Activated naive CD4-positive, alpha-beta T cell treated with anti-CD3 and anti-CD28 coated beads, Interleukin-2, amount 50 U/mL, for 72 hours (primary cell): ENCODE results near the gene CXorf65. TPM values are rescaled to one million over a fixed set of nuclear protein-coding genes. Genes with fewer than 3 reads are reported as not detected.
A peak's percentile ranks its signal among the peaks of the same experiment; 100 is the strongest.

Experiments
- ATAC-seq, 2 donors: fragments of 150-1000 bp; cut with Tn5 transposase; 2 replicates each; pipeline ENCODE4 v1.10.0; 2021; ENCODE audit warnings: mild to moderate bottlenecking in 2 of 2, moderate library complexity in 2 of 2
- DNase-seq, 2 donors: peaks; one replicate each; pipeline ENCODE4 v3.0.0; 2021 to 2022; ENCODE audit warnings: low spot score in 2 of 2
- H3K27ac Mint-ChIP-seq, 2 donors: one replicate each; pipeline ENCODE4 v1.8.0; 2022; ENCODE audit warnings: mild to moderate bottlenecking in 2 of 2, mixed read lengths in 2 of 2
- H3K36me3 Mint-ChIP-seq, 2 donors: one replicate each; pipeline ENCODE4 v1.8.0; 2022; ENCODE audit warnings: mixed read lengths in 2 of 2
- H3K9me3 Mint-ChIP-seq, 2 donors: one replicate each; pipeline ENCODE4 v1.8.0; 2022; ENCODE audit warnings: mixed read lengths in 2 of 2
- total RNA-seq, 2 donors: library from RNA; stranded (reverse); gene quantifications; one replicate each; pipeline ENCODE4 v1.2.3, GENCODE V29; 2022

The CXorf65 gene
- total RNA-seq, result 10 to 100 TPM in 1 of 2 donors, 1 to 10 TPM in 1; 7.5 to 20.7 TPM

DNA sequence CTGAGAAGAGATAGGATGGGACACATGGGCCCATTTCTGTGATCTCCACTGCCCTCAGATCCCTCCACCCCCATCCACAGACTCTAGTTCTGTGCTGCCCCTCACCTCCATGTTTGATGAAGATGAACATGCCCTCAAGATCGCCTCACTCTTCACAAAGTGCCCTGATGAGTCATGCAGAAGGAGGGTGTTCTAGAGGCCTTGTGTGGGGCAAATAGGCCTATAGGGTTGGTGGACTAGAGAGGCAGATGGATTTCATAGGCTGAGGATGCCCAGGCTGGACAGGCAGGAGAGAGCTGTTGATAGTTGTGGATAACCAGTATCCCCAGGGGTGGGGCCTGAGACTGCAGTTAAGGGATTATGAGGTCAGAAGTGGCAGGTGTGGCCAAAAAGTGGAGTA lies at the start of gene CXorf65:
Gene CXorf65 (minus strand): TSS at position 314 of the 400 bp plus-strand sequence. CDS start 184 bp downstream, at position 130.
- Mint-ChIP-seq H3K36me3 (peaks cover 54 to 67% of the 10 kb centered on the region in 2 donors), H3K27ac (peak within 1 kb of the TSS; percentile 72 to 98), H3K9me3 (no peaks in the 10 kb centered on the region)
- ATAC-seq (peak; percentile 58 to 63), DNase-seq (no peak)

DNA sequence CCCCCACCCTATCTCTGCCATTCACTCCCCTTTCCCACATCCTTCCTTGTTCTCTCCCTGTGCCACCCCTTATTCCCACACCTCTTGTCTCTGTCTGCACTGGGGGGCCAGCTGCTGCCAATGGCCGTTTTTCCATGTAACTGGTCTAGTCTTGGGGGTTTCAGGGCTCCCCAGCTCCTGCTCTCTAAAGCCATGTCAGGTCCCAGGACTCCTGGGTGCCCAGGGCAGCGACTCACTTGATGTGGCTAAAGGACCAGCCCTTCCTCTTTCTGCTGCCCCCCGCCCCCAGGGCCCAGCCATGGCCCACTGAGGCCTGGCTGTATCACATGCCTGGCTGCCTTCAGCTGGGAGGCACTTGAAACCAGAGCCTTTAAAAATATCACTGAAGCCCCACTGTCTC lies 48.1 kb upstream of the CXorf65 start:
- ATAC-seq, result no peak
- Mint-ChIP-seq H3K27ac (no peak overlapping the region), H3K36me3 (no peaks in the 10 kb centered on the region), H3K9me3 (no peaks in the 10 kb centered on the region)
- no peak for DNase-seq

DNA sequence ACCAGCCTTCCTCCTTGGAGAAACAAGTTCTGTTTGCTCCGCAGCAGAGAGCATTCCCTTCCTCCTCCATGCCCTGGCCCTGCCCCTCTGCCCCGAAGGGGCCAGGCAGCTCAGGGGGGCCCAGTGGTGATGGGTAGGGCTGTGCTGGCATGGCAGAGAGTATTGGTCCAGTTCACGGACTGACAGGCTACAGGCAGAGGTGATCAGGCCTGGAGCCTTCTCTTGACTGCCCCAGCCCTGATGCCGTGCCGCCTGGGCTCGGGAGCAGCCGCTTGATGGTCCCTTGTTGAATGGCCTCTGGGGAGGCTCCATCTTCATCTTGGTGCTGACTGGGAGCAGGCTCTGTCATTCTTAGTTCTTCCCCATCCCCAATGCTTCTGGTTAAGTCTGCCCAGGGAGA lies 47.7 kb upstream of the CXorf65 start:
- no peak for DNase-seq
- H3K9me3 Mint-ChIP-seq, result no peaks in the 10 kb centered on the region
- H3K36me3 Mint-ChIP-seq, result no peaks in the 10 kb centered on the region
- no peak overlapping the region for H3K27ac Mint-ChIP-seq
- ATAC-seq, result no peak

DNA sequence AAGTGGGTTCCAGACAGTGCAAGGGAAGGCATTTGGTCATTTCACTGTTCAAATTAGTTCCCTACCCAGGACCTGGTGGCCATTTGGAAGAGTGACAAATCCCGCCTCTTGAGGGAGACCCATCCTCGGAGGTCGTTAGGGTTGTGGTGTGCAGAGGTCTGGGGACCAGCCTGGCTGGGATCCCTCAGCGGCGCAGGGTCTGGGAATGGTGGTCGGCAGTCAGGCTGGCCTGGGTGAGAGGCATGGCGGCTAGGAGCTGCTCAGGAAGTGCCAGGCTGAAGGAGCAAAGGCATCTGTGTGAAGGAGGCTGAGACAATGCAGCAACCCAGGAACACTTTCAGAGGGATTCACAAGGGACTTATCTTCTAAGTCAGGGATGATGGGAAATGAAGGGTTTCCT lies 44.8 kb upstream of the CXorf65 start:
- DNase-seq (no peak), ATAC-seq (no peak)

DNA sequence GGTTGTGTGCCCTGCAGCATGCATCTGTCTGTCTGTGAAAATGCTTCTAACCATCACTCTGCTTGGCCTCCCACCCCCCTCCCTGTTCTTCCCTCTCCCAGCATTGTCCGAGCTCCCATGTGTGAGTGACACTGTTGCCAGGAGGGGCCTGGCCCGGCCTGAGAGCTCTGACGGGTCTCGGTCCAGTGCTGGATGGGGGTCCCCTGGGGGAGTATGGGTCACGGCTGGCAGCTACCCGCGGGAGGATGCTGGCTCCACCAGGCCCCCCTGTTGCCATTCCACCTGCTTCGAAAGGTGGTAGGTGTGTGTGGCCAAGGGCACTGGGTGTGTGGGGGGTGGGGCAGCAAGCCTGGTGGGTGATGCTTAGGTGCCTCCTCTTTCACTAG lies 41.7 kb upstream of the CXorf65 start:
- no peaks in the 10 kb centered on the region for H3K9me3 Mint-ChIP-seq
- DNase-seq (no peak), ATAC-seq (no peak)
- no peaks in the 10 kb centered on the region for H3K36me3 Mint-ChIP-seq
- H3K27ac Mint-ChIP-seq, result no peak overlapping the region

More for the DNA sequence above, 44.8 kb upstream of the CXorf65 start:
- H3K9me3 Mint-ChIP-seq, result no peaks in the 10 kb centered on the region
- H3K27ac Mint-ChIP-seq, result peak overlapping the region in 1 of 2 donors; percentile 76
- no peaks in the 10 kb centered on the region for H3K36me3 Mint-ChIP-seq

DNA sequence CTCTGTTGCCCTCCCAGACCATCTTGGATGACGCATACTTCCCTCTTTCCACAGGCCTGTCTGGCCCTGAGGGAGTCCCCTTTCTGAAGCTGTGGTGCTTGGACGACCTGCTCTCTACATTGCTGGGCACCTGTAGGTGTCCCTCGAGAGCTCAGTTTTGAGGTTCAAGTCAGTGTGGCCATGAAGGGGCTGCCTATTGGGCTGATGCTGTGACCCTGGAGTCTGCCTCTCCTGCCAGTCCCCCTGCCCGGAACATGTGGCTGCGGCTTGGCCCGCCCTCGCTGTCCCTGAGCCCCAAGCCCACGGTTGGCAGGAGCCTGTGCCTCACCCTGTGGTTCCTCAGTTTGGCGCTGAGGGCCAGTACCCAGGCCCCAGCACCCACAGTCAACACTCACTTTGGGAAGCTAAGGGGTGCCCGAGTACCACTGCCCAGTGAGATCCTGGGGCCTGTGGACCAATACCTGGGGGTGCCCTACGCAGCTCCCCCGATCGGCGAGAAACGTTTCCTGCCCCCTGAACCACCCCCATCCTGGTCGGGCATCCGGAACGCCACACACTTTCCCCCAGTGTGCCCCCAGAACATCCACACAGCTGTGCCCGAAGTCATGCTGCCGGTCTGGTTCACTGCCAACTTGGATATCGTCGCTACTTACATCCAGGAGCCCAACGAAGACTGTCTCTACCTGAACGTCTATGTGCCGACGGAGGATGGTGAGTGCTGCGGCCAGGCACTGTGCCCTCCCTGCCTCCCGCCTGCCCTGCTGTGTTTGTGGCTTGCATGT lies 41.1 kb upstream of the CXorf65 start:
- ATAC-seq (no peak), DNase-seq (no peak)
- H3K27ac Mint-ChIP-seq, result no peak overlapping the region
- no peaks in the 10 kb centered on the region for H3K9me3 Mint-ChIP-seq
- H3K36me3 Mint-ChIP-seq, result no peaks in the 10 kb centered on the region

- no peak for DNase-seq
- ATAC-seq, result no peak
- no peaks in the 10 kb centered on the region for H3K36me3 Mint-ChIP-seq
- peak within 1 kb of the TSS; percentile 60 to 72 for H3K27ac Mint-ChIP-seq
- H3K9me3 Mint-ChIP-seq, result no peaks in the 10 kb centered on the region
Measured at GRCh38 chrX:71144651-71145050, 38.1 kb upstream of the CXorf65 start, which contains the start of gene NLGN3. Gene NLGN3 (plus strand): TSS chrX:71144841. CDS start chrX:71147750, 2,909 bp downstream.

- Mint-ChIP-seq H3K36me3 (peaks cover 0 to 7% of the 10 kb centered on the region in 2 donors), H3K9me3 (no peaks in the 10 kb centered on the region), H3K27ac (peak overlapping the region in 1 of 2 donors; percentile 60)
- DNase-seq, result no peak
- ATAC-seq, result no peak
Measured at GRCh38 chrX:71143508-71143907, 37.0 kb upstream of the CXorf65 start.

GRCh38 chrX:71140440-71140839 lies 33.9 kb upstream of the CXorf65 start:
- ATAC-seq (no peak), DNase-seq (no peak)
- Mint-ChIP-seq H3K9me3 (no peaks in the 10 kb centered on the region), H3K36me3 (peaks cover under 1 to 7% of the 10 kb centered on the region in 2 donors), H3K27ac (no peak overlapping the region)

GRCh38 chrX:71131510-71131909 lies 25.0 kb upstream of the CXorf65 start:
- Mint-ChIP-seq H3K36me3 (peaks cover 17 to 19% of the 10 kb centered on the region in 2 donors), H3K9me3 (no peaks in the 10 kb centered on the region), H3K27ac (peak overlapping the region in 1 of 2 donors; percentile 75)
- ATAC-seq (no peak), DNase-seq (no peak)

DNA sequence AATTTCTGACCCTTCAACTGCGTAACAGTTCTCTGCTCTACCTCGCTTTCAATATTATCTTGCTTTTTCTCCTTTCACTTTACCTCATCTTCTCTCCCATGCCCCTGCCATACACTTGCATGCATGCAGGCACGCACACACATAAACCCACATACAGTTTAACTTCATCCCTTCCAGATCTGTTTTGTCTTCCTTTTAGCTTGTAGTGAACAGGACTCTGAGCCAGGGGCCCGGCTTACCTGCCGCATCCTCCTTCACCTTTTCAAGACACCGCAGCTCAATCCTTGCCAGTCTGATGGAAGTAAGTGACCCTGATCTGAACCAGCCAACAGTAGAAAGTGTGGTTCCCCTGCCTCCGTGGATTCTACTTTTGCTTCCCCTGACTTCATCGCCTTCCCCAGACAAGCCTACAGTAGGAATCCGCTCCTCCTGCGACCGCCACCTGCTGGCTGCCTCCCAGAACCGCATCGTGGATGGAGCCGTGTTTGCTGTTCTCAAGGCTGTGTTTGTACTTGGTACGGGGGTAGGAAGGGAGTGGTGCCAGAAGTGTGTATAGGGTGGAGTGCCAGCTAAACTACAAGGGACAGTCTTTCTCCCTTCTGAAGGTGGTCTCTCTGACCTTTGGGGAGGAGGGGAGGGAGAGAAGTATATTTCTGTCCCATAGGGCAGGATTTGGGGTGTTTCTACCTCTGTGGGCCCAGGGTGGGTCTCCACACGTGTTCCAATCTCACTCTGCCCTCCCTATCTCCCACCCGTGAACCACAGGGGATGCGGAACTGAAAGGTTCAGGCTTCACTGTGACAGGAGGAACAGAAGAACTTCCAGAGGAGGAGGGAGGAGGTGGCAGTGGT lies 22.6 kb upstream of the CXorf65 start:
- Mint-ChIP-seq H3K9me3 (no peaks in the 10 kb centered on the region), H3K27ac (peak overlapping the region; percentile 63 to 90), H3K36me3 (peaks cover 16 to 19% of the 10 kb centered on the region in 2 donors)
- ATAC-seq (peak; percentile 85 to 87), DNase-seq (peak; percentile 66 to 71)

DNA sequence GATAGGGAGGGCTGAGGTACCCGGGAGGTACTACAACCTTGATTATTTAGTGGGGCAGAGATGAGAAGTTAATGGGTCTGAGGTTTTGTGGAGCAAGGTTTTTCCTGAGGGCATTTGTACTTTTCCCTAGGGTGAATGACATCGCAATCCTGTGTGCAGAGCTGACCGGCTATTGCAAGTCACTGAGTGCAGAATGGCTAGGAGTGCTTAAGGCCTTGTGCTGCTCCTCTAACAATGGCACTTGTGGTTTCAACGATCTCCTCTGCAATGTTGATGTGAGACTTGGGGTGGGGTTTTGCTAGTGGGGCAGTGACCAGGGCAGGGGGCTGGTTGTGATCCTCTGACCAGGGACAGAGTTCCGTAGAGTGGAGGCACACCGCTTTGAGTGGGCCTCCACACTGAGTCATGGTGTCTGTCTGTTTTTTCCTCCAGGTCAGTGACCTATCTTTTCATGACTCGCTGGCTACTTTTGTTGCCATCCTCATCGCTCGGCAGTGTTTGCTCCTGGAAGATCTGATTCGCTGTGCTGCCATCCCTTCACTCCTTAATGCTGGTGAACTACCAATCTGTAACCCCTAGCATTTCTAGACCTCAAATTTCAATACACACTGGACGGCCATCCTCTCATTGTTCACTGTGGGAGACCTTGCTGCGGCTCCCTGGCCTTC lies 21.8 kb upstream of the CXorf65 start:
- peak overlapping the region; percentile 63 to 90 for H3K27ac Mint-ChIP-seq
- H3K9me3 Mint-ChIP-seq, result no peaks in the 10 kb centered on the region
- DNase-seq (no peak), ATAC-seq (peak in 1 of 2 donors; percentile 52)
- peaks cover 19% of the 10 kb centered on the region in 2 donors for H3K36me3 Mint-ChIP-seq

GRCh38 chrX:71118985-71119535 lies 12.5 kb upstream of the CXorf65 start:
- peak overlapping the region; percentile 82 to 84 for H3K27ac Mint-ChIP-seq
- ATAC-seq, result peak; percentile 6 to 23
- DNase-seq, result no peak
- H3K9me3 Mint-ChIP-seq, result no peaks in the 10 kb centered on the region
- peaks cover 0 to 2% of the 10 kb centered on the region in 2 donors for H3K36me3 Mint-ChIP-seq

DNA sequence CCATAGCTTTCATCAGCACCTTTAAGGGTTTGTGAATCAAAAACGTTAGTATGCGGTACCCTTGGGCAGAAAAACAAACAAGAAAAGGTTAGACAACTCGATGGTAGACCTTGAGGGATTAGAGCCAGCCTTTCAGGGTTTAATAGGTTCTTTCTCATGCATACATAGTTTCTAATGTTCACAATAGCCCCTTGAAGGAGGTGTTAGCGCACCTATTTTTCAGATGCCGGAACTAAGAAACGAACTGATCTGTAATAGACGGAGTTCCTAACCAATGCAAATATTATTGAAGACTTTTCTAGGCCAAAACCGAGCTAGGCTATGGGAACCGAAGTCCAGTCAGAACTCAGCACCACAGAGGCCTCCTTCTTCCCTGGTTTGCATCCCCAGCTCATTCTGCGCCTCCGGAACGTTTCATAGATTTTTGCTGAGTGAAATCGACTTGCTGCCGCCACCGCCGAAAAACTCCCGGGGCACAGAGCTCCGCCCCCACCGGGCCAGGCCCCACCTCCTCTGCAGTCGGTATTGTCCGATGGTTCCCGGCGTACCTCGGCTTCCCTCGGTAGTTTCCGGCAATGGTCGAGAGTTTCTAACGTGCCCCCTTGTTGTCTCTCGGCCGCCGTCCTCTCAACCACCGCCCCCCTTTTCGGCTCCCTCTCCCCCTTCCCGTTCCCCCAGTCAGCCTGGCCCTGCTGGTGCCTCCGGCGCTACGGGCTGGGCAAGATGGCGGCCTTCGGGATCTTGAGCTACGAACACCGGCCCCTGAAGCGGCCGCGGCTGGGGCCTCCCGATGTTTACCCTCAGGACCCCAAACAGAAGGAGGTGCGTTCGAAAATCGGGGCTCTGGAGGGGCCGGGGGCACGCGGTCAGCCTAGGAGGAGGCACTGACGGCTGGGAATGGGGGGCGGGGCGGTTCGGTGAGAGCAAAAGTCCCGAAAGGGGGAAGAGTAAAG lies 11.8 kb upstream of the CXorf65 start, which contains the start of gene MED12:
Gene MED12 (plus strand): TSS at position 565 of the 953 bp plus-strand sequence. CDS start 159 bp downstream, at position 724.
- H3K27ac Mint-ChIP-seq, result peak within 1 kb of the TSS; percentile 82 to 84
- peak; percentile 93 to 97 for ATAC-seq
- DNase-seq, result peak; percentile 78
- H3K9me3 Mint-ChIP-seq, result no peaks in the 10 kb centered on the region
- no peaks in the 10 kb centered on the region for H3K36me3 Mint-ChIP-seq

DNA sequence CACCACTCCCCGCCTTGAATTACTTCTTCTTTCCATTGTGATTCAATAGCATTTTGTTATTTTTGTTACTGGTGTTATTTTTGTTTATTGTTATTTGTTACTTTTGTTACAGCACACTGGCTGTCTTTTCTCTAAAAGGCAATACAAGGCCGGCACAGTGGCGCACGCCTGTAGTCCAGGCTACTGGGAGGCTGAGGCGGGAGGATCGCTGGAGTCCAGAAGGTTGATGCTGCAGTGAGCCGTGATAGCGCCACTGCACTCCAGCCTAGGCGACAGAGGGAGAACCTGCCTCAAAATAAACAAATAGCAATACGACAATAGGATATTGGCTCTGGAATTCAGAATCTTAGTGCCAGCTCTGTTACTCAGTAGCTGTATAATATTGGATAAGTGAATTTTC lies 10.8 kb upstream of the CXorf65 start:
- no peak for ATAC-seq
- Mint-ChIP-seq H3K27ac (no peak overlapping the region), H3K36me3 (no peaks in the 10 kb centered on the region), H3K9me3 (no peaks in the 10 kb centered on the region)
- no peak for DNase-seq
